Activated T-cell treated with anti-CD3 and anti-CD28 coated beads for 4 hours (primary cell): ENCODE data around the gene CLEC9A.
"Not testable (repeated sequence)": the region's sequence is repeated elsewhere in the genome, so short reads cannot be mapped to it uniquely, and the experiment has no call there.

Source experiments
- DNase-seq: peaks from one replicate; pipeline ENCODE4 v3.0.0-alpha.2; 2020

The CLEC9A gene

GRCh38 chr12:10030446-10030845, at the start of gene CLEC9A:
CLEC9A (plus strand) TSS chr12:10030682; CDS start chr12:10052688, 22,006 bp downstream.
- no peak for DNase-seq

GRCh38 chr12:9991876-9992275, 38.6 kb upstream of the CLEC9A start:
- DNase-seq = no peak

GRCh38 chr12:9992296-9992695, 38.2 kb upstream of the CLEC9A start:
- no peak for DNase-seq

GRCh38 chr12:9999016-9999415, 31.5 kb upstream of the CLEC9A start, which contains the start of gene CLEC1B:
CLEC1B (minus strand) TSS chr12:9999121; CDS start chr12:9999100, 21 bp downstream.
- DNase-seq = no peak

- DNase-seq = no peak
Observed at GRCh38 chr12:10001171-10001776, 29.2 kb upstream of the CLEC9A start.

GRCh38 chr12:10012630-10013330, 17.7 kb upstream of the CLEC9A start:
- DNase-seq = no peak

GRCh38 chr12:10015450-10015849, 15.0 kb upstream of the CLEC9A start:
- no peak for DNase-seq

- DNase-seq = no peak
Observed at GRCh38 chr12:10016881-10017280, 13.6 kb upstream of the CLEC9A start.

- DNase-seq = no peak
Observed at GRCh38 chr12:10018386-10018785, 12.1 kb upstream of the CLEC9A start.

GRCh38 chr12:10021342-10021741, 9.1 kb upstream of the CLEC9A start:
- no peak for DNase-seq

- DNase-seq = no peak
Observed at GRCh38 chr12:10025236-10025635, 5.2 kb upstream of the CLEC9A start.

GRCh38 chr12:10026666-10027065, 3.8 kb upstream of the CLEC9A start:
- DNase-seq = not testable (repeated sequence)

GRCh38 chr12:10027311-10027710, 3.2 kb upstream of the CLEC9A start:
- DNase-seq = no peak

GRCh38 chr12:10027721-10028120, 2.8 kb upstream of the CLEC9A start:
- no peak for DNase-seq

- DNase-seq = no peak
Observed at GRCh38 chr12:10031321-10031720, 839 bp downstream of the CLEC9A start.

- no peak for DNase-seq
Observed at GRCh38 chr12:10031771-10032175, 1.3 kb downstream of the CLEC9A start.

GRCh38 chr12:10033783-10034545, 3.5 kb downstream of the CLEC9A start:
- no peak for DNase-seq

GRCh38 chr12:10042167-10042566, 11.7 kb downstream of the CLEC9A start:
- no peak for DNase-seq

GRCh38 chr12:10048526-10048925, 18.0 kb downstream of the CLEC9A start:
- no peak for DNase-seq

GRCh38 chr12:10052193-10052913, 21.9 kb downstream of the CLEC9A start:
- DNase-seq = no peak

- no peak for DNase-seq
Observed at GRCh38 chr12:10058387-10058786, 27.9 kb downstream of the CLEC9A start.

- DNase-seq = no peak
Observed at GRCh38 chr12:10065241-10065640, 34.8 kb downstream of the CLEC9A start.

GRCh38 chr12:10067264-10067663, 36.8 kb downstream of the CLEC9A start:
- no peak for DNase-seq
